K562 (cell line): ENCODE data around the gene SLAMF6.

Experiments used
- CHCHD3 ChIP-seq: fragments of 250-450 bp; sonication (Bioruptor Pico); IDR thresholded peaks from 2 replicates; pipeline ENCODE4 v2.1.2; 2022; ENCODE audit warnings: mild to moderate bottlenecking
- HNRNPK ChIP-seq: fragments of 200-400 bp; formaldehyde crosslinking; IDR thresholded peaks from one replicate; pipeline ENCODE4 v1.6.1; 2018; ENCODE audit warnings: mild to moderate bottlenecking, low read depth, low read length; ENCODE audit not compliant: poor library complexity, severe bottlenecking
- HNRNPL ChIP-seq: fragments of 200-400 bp; formaldehyde crosslinking; IDR thresholded peaks from 2 replicates; pipeline ENCODE4 v1.6.1; 2017; ENCODE audit warnings: low read depth, mild to moderate bottlenecking, low read length
- ILK ChIP-seq: fragments of 450-650 bp; IDR thresholded peaks from 2 replicates; pipeline ENCODE4 v1.6.1; 2016; ENCODE audit warnings: missing genetic modification characterization, low read depth, mild to moderate bottlenecking, missing compliant biosample characterization, moderate library complexity, borderline replicate concordance
- JUND ChIP-seq, 2 experiments: IDR thresholded peaks; 2 replicates in 1 of 2; 3 replicates in 1 of 2; pipeline ENCODE4 v1.6.1; 2011; ENCODE audit warnings: borderline replicate concordance in 2 of 2, low read depth in 2 of 2, low read length in 2 of 2, improper control_type of control experiment in 1 of 2, missing biosample characterization in 1 of 2, missing genetic modification characterization in 1 of 2, missing genetic modification reagents in 1 of 2
- POLR2A ChIP-seq: fragments of 450-650 bp; conservative IDR thresholded peaks from 2 replicates; pipeline ENCODE4 v1.6.1; 2016
- RNF2 ChIP-seq: sonication (generic); IDR thresholded peaks from 2 replicates; pipeline ENCODE4 v1.6.1; 2016
- SP1 ChIP-seq: sonication (generic); formaldehyde crosslinking; IDR thresholded peaks from 2 replicates; pipeline ENCODE4 v1.8.1; 2022; ENCODE audit warnings: mild to moderate bottlenecking, missing genetic modification reagents
- TCF7L2 ChIP-seq: fragments of 150-350 bp; IDR thresholded peaks from 2 replicates; pipeline ENCODE4 v1.6.1; 2016; ENCODE audit warnings: low read depth, mild to moderate bottlenecking, low read length, moderate library complexity
- ZFP36 ChIP-seq: fragments of 150-350 bp; IDR thresholded peaks from 2 replicates; pipeline ENCODE4 v1.6.1; 2018; ENCODE audit warnings: low read length, low read depth; ENCODE audit not compliant: partially characterized antibody
- ZNF280B ChIP-seq: fragments of 250-450 bp; sonication (Bioruptor Pico); IDR thresholded peaks from 2 replicates; pipeline ENCODE4 v1.5.1; 2021; ENCODE audit warnings: mild to moderate bottlenecking
- TF ChIP-seq, protein P1 (sequence below): fragments of 200-800 bp; sonication (Bioruptor generic); IDR thresholded peaks from 2 replicates; pipeline ENCODE4 v1.6.1; 2016; ENCODE audit warnings: missing genetic modification characterization, missing compliant biosample characterization
- TF ChIP-seq, protein P2 (sequence below), 3 experiments: IDR thresholded peaks in 2 of 3; conservative IDR thresholded peaks in 1 of 3; 2 replicates each; pipeline ENCODE4 v1.5.1; 2011 to 2012; ENCODE audit warnings: low read length in 3 of 3, mild to moderate bottlenecking in 3 of 3, control low read depth in 2 of 3, improper control_type of control experiment in 1 of 3, inconsistent platforms in 1 of 3, low read depth in 1 of 3, mixed read lengths in 1 of 3, moderate library complexity in 1 of 3; ENCODE audit not compliant: insufficient read depth in 2 of 3

GRCh38 chr1:160537714-160538665 is 14.9 kb upstream of the SLAMF6 start:
- TF ChIP-seq ZNF280B (CRISPR knock-in tag) (no peak), JUND (IDR thresholded peaks at IDR 0.05; ENCODE audit: borderline replicate concordance, low read depth, low read length) (no peak), JUND (tag; IDR thresholded peaks at IDR 0.05; ENCODE audit: borderline replicate concordance, low read depth, low read length) (no peak), ILK (no peak), RNF2 (no peak), SP1 (no peak), TCF7L2 (no peak), ZFP36 (no peak), POLR2A (no peak), CHCHD3 (CRISPR knock-in tag) (no peak), HNRNPK (no peak), HNRNPL (no peak)
- TF ChIP-seq, protein P1, sequence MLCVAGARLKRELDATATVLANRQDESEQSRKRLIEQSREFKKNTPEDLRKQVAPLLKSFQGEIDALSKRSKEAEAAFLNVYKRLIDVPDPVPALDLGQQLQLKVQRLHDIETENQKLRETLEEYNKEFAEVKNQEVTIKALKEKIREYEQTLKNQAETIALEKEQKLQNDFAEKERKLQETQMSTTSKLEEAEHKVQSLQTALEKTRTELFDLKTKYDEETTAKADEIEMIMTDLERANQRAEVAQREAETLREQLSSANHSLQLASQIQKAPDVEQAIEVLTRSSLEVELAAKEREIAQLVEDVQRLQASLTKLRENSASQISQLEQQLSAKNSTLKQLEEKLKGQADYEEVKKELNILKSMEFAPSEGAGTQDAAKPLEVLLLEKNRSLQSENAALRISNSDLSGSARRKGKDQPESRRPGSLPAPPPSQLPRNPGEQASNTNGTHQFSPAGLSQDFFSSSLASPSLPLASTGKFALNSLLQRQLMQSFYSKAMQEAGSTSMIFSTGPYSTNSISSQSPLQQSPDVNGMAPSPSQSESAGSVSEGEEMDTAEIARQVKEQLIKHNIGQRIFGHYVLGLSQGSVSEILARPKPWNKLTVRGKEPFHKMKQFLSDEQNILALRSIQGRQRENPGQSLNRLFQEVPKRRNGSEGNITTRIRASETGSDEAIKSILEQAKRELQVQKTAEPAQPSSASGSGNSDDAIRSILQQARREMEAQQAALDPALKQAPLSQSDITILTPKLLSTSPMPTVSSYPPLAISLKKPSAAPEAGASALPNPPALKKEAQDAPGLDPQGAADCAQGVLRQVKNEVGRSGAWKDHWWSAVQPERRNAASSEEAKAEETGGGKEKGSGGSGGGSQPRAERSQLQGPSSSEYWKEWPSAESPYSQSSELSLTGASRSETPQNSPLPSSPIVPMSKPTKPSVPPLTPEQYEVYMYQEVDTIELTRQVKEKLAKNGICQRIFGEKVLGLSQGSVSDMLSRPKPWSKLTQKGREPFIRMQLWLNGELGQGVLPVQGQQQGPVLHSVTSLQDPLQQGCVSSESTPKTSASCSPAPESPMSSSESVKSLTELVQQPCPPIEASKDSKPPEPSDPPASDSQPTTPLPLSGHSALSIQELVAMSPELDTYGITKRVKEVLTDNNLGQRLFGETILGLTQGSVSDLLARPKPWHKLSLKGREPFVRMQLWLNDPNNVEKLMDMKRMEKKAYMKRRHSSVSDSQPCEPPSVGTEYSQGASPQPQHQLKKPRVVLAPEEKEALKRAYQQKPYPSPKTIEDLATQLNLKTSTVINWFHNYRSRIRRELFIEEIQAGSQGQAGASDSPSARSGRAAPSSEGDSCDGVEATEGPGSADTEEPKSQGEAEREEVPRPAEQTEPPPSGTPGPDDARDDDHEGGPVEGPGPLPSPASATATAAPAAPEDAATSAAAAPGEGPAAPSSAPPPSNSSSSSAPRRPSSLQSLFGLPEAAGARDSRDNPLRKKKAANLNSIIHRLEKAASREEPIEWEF, result no peak
- TF ChIP-seq, protein P2, sequence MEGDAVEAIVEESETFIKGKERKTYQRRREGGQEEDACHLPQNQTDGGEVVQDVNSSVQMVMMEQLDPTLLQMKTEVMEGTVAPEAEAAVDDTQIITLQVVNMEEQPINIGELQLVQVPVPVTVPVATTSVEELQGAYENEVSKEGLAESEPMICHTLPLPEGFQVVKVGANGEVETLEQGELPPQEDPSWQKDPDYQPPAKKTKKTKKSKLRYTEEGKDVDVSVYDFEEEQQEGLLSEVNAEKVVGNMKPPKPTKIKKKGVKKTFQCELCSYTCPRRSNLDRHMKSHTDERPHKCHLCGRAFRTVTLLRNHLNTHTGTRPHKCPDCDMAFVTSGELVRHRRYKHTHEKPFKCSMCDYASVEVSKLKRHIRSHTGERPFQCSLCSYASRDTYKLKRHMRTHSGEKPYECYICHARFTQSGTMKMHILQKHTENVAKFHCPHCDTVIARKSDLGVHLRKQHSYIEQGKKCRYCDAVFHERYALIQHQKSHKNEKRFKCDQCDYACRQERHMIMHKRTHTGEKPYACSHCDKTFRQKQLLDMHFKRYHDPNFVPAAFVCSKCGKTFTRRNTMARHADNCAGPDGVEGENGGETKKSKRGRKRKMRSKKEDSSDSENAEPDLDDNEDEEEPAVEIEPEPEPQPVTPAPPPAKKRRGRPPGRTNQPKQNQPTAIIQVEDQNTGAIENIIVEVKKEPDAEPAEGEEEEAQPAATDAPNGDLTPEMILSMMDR (IDR thresholded peaks at IDR 0.05 in 2 of 3, conservative IDR thresholded peaks at IDR 0.05 in 1 of 3; ENCODE audit: insufficient read depth in 2 of 3, low read depth in 1 of 3, low read length in 3 of 3), result no peak
